Endothelial cell of umbilical vein (primary cell): ENCODE measurements around the gene SPRED1. TPM values are rescaled to one million over a fixed set of nuclear protein-coding genes. Genes with fewer than 3 reads are reported as not detected.

Experiments used
- BruUV-seq: library from RNA; stranded (reverse); fragments of 400-500 nt; replicated peaks from 2 replicates; lab custom pipeline; 2021; lab: Mats Ljungman, UMichigan
- CTCF ChIA-PET: fragments of 300-600, 350-600 bp; sonication (Branson Sonifier 250); formaldehyde crosslinking; loops from one replicate; lab custom pipeline; 2021; ENCODE audit warnings: antibody characterized with exemption, inconsistent platforms; lab: Charles Lee
- POLR2A ChIA-PET: fragments of 300-600, 350-600 bp; sonication (Branson Sonifier 250); formaldehyde crosslinking; loops from one replicate; lab custom pipeline; 2021; ENCODE audit warnings: antibody characterized with exemption, inconsistent platforms; lab: Charles Lee
- DNase-seq: peaks from one replicate; pipeline ENCODE4 v3.0.0-alpha.2; 2011; ENCODE audit warnings: low read depth, low spot score
- FAIRE-seq: peaks from 2 replicates; lab custom pipeline; 2011; peaks lifted over from hg19 to GRCh38; lab: Jason Lieb, UNC
- H2AFZ ChIP-seq: 2 replicates; pipeline ENCODE4 v1.6.0; 2012; ENCODE audit warnings: low read depth, low read length, control low read depth, inconsistent platforms
- H3K27ac ChIP-seq: 2 replicates; pipeline ENCODE4 v1.5.1; 2011; ENCODE audit warnings: low read depth, mild to moderate bottlenecking, control low read depth, low read length, moderate library complexity; ENCODE audit not compliant: insufficient read depth
- H3K27me3 ChIP-seq, 2 experiments: 2 replicates each; pipeline versions ENCODE4 v1.6.0 to v1.6.1; 2011; ENCODE audit warnings: low read length in 2 of 2, mixed read lengths in 1 of 2; ENCODE audit not compliant: control insufficient read depth in 2 of 2, insufficient read depth in 2 of 2
- H3K36me3 ChIP-seq, 2 experiments: 2 replicates in 1 of 2; 3 replicates in 1 of 2; pipeline ENCODE4 v1.5.1; 2011; ENCODE audit warnings: low read length in 2 of 2, mild to moderate bottlenecking in 1 of 2, moderate library complexity in 1 of 2; ENCODE audit not compliant: control insufficient read depth in 2 of 2, insufficient read depth in 2 of 2; ENCODE audit errors: extremely low read depth in 1 of 2
- H3K4me1 ChIP-seq: 3 replicates; pipeline ENCODE4 v1.5.1; 2011; ENCODE audit warnings: mild to moderate bottlenecking, low read length; ENCODE audit not compliant: control insufficient read depth, insufficient read depth; ENCODE audit errors: extremely low read depth
- H3K4me2 ChIP-seq: 2 replicates; pipeline ENCODE4 v1.6.1; 2011; ENCODE audit warnings: low read length, control low read depth, mixed read lengths; ENCODE audit not compliant: insufficient read depth
- H3K4me3 ChIP-seq, 3 experiments: fragments of 200-600 bp in 1 of 3; sonication (generic), shearing (Covaris generic) in 1 of 3; replicated peaks in 1 of 3; 2 replicates each; pipeline ENCODE4 v1.5.1; 2011 to 2016; ENCODE audit warnings: control low read depth in 3 of 3, low read length in 3 of 3, mild to moderate bottlenecking in 2 of 3, inconsistent platforms in 1 of 3, low read depth in 1 of 3, moderate library complexity in 1 of 3; ENCODE audit not compliant: insufficient read depth in 1 of 3
- H3K79me2 ChIP-seq: 2 replicates; pipeline ENCODE4 v1.6.0; 2012; ENCODE audit warnings: low read length, inconsistent platforms; ENCODE audit not compliant: control insufficient read depth, insufficient read depth
- H3K9ac ChIP-seq: replicated peaks from 2 replicates; pipeline ENCODE3; 2011; ENCODE audit warnings: low read length, control low read depth; ENCODE audit not compliant: insufficient read depth; ENCODE audit errors: extremely low read depth
- H3K9me1 ChIP-seq: replicated peaks from 3 replicates; pipeline ENCODE4 v1.6.0; 2011; ENCODE audit warnings: mild to moderate bottlenecking, low read length; ENCODE audit not compliant: control insufficient read depth, insufficient read depth; ENCODE audit errors: extremely low read depth
- H3K9me3 ChIP-seq: replicated peaks from 2 replicates; pipeline ENCODE4 v1.5.1; 2012; ENCODE audit warnings: low read length, inconsistent platforms; ENCODE audit not compliant: control insufficient read depth, insufficient read depth
- H4K20me1 ChIP-seq: replicated peaks from 2 replicates; pipeline ENCODE3; 2011; ENCODE audit warnings: mild to moderate bottlenecking, low read length; ENCODE audit not compliant: control insufficient read depth, insufficient read depth; ENCODE audit errors: extremely low read depth
- GATA2 ChIP-seq: IDR thresholded peaks from 2 replicates; pipeline ENCODE4 v1.7.0; 2011; ENCODE audit warnings: low read depth, mild to moderate bottlenecking, moderate library complexity, mixed read lengths, low read length; ENCODE audit not compliant: insufficient read length, insufficient read depth
- JUN ChIP-seq: IDR thresholded peaks from 2 replicates; pipeline ENCODE4 v1.6.1; 2011; ENCODE audit warnings: borderline replicate concordance, low read depth; ENCODE audit not compliant: insufficient read length, insufficient read depth
- MYC ChIP-seq: IDR thresholded peaks from one replicate; pipeline ENCODE4 v1.6.1; 2011; ENCODE audit warnings: mild to moderate bottlenecking, low read depth, low read length
- POLR2A ChIP-seq: IDR thresholded peaks from 2 replicates; pipeline ENCODE4 v1.6.1; 2012; ENCODE audit warnings: low read depth, mild to moderate bottlenecking, control low read depth, low read length
- POLR2AphosphoS5 ChIP-seq: IDR thresholded peaks from 2 replicates; pipeline ENCODE4 v1.6.1; 2012; ENCODE audit warnings: low read depth, mild to moderate bottlenecking, control low read depth, low read length, moderate library complexity; ENCODE audit not compliant: insufficient read depth
- dilution Hi-C: fragments of 300-500 bp; cut with MboI; formaldehyde crosslinking; loops from one replicate; pipeline ENCODE4 v1.15.0; 2019; ENCODE audit warnings: low sequenced_read_pairs; ENCODE audit not compliant: extremely low pct_ligation_motif_present
- intact Hi-C: fragments of 100-400 bp; cut with micrococcal nuclease; formaldehyde crosslinking; loops from one replicate; pipeline ENCODE4 v1.10.0; 2022
- polyA plus RNA-seq, 4 experiments: library from polyadenylated mRNA; depleted of rRNA in 3 of 4; stranded (reverse) in 3 of 4; unstranded in 1 of 4; fragments of >200 nt; gene quantifications; 2 replicates each; pipeline versions ENCODE4 v1.2.1 to v1.2.3, GENCODE V29; 2011 to 2012; ENCODE audit warnings: missing spikeins in 1 of 4
- total RNA-seq: library from RNA; stranded (reverse); gene quantifications from 2 replicates; pipeline ENCODE4 v1.2.3, GENCODE V29; 2021
- TF ChIP-seq, protein P1 (sequence below): IDR thresholded peaks from 2 replicates; pipeline ENCODE4 v1.6.1; 2011; ENCODE audit not compliant: insufficient read depth, insufficient read length
- TF ChIP-seq, protein P2 (sequence below), 2 donors: IDR thresholded peaks; 1 replicate in 1 of 2; 2 replicates in 1 of 2; pipeline ENCODE4 v1.5.1; 2011; ENCODE audit warnings: low read length in 2 of 2, mild to moderate bottlenecking in 2 of 2, moderate library complexity in 2 of 2, control low read depth in 1 of 2, inconsistent platforms in 1 of 2, low read depth in 1 of 2; ENCODE audit not compliant: insufficient read depth in 1 of 2; ENCODE audit errors: extremely low read depth in 1 of 2

SPRED1 gene
- total and polyA plus RNA-seq, 2 donors (not counting 3 experiments of a cell fraction or from before 2014, with no cell fraction given) = 1.3 to 10.7 TPM

- BruUV-seq = no TSS peak
- dilution Hi-C loops = no loop called here
- Histone ChIP-seq H3K9me3 (no peaks in the 10 kb centered on the region), H3K4me2 (no peak overlapping the region), H4K20me1 (peaks cover 2% of the 10 kb centered on the region), H3K9me1 (no peaks in the 10 kb centered on the region), H3K79me2 (peaks cover 83% of the 10 kb centered on the region), H3K4me3 (no peak overlapping the region), H3K4me1 (peaks cover 4% of the 10 kb centered on the region), H3K27ac (no peak overlapping the region), H3K27me3 (no peaks in the 10 kb centered on the region), H2AFZ (no peak overlapping the region), H3K36me3 (no peaks in the 10 kb centered on the region), H3K9ac (no peak overlapping the region)
- ChIA-PET POLR2A (no interaction called here), CTCF (no interaction called here)
- DNase-seq = no peak
- FAIRE-seq = no peak
- intact Hi-C loops = no loop called here
- TF ChIP-seq POLR2AphosphoS5 = no peak
- TF ChIP-seq POLR2A = no peak
- TF ChIP-seq JUN = no peak
- TF ChIP-seq, protein P1, sequence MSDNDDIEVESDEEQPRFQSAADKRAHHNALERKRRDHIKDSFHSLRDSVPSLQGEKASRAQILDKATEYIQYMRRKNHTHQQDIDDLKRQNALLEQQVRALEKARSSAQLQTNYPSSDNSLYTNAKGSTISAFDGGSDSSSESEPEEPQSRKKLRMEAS = no peak
- no peak for TF ChIP-seq GATA2
- TF ChIP-seq MYC = no peak
- TF ChIP-seq, protein P2, sequence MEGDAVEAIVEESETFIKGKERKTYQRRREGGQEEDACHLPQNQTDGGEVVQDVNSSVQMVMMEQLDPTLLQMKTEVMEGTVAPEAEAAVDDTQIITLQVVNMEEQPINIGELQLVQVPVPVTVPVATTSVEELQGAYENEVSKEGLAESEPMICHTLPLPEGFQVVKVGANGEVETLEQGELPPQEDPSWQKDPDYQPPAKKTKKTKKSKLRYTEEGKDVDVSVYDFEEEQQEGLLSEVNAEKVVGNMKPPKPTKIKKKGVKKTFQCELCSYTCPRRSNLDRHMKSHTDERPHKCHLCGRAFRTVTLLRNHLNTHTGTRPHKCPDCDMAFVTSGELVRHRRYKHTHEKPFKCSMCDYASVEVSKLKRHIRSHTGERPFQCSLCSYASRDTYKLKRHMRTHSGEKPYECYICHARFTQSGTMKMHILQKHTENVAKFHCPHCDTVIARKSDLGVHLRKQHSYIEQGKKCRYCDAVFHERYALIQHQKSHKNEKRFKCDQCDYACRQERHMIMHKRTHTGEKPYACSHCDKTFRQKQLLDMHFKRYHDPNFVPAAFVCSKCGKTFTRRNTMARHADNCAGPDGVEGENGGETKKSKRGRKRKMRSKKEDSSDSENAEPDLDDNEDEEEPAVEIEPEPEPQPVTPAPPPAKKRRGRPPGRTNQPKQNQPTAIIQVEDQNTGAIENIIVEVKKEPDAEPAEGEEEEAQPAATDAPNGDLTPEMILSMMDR (IDR thresholded peaks at IDR 0.05; ENCODE audit: extremely low read depth in 1 of 2, insufficient read depth in 1 of 2, low read depth in 1 of 2, low read length in 2 of 2) = no peak
These were observed 56.2 kb downstream of the SPRED1 start for GRCh38 chr15:38308797-38309196.
